Stimulated activated CD4-positive, alpha-beta T cell treated with anti-CD3 and anti-CD28 coated beads, Interleukin-1b, Interleukin-23, amount 100 ng/mL, for 1 hour (primary cell): ENCODE results near the gene FSD2.

Source experiments
- DNase-seq, 2 donors: peaks; one replicate each; pipeline ENCODE4 v3.0.0-alpha.2; 2020; ENCODE audit warnings: low read depth in 2 of 2

FSD2 gene

DNA sequence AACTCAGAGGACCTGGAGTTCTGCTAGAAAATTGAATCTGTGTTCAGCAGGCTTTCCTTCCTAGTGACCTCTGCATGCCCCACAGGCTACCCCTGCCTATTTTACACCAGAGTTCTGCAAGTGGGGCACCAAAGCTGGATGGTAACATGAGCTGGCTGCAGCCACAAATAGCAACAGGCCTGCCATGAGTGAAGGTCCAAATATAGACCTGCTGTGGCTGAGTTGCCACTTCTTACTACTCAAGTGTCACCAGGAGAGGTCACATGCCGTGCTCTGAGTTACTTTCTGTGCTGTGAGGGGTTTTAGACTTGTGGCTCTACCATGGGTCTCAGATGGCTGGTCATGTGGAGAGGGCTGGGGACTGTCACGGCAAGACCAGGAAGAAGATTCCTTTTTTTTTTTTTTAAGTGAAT, at the start of gene FSD2:
Gene FSD2 (minus strand): TSS at position 76 of the 413 bp plus-strand sequence. CDS start 18,679 bp downstream, outside the sequence.
- no peak for DNase-seq

DNA sequence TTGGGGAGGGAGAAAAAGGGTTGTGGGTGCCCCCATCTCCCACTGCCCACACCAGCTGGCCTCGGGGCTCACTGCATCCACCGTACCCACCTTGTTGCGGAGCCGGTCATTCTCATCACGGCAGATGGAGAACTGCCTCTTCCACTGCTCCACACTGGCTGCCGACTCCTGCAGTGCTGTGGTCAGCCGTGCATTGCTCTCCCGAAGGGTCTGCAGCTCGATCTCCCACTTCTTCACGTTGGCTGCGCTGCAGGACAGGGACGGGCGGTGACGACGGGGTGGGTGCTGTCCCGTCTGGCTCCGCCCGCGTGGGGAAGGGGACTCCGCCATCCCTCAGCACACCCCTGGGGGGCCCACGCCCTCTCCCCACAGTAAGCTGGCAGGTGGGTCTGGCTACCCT, 48.7 kb upstream of the FSD2 start:
- DNase-seq, result no peak

GRCh38 chr15:82852941-82853561, 47.2 kb upstream of the FSD2 start:
- no peak for DNase-seq

DNA sequence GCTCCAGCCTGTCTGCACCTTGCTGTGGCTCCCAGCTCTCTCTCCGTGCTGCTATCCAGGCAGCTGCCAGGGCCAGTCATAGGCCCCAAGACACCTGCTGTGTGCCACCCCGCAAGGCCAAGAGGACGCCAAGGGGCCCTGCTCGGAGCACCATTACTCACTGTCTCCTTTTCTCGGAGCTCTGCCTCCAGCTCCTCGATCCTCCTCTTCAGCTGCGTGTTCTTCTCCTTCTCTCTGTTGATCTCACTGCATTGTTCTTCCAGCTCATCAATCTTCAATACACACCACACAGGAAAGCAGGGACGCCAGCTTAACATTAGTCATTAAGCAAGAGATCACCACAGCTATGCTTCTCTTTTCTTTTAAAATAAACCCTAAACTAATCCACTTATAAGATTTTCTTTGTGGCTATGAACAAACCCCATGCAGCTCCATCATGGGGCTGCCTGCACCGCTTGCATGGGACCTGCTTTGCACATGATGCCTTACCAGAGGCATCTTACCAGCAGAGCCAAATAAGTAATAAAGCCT, 46.2 kb upstream of the FSD2 start:
- DNase-seq, result no peak

GRCh38 chr15:82851306-82851850, 45.5 kb upstream of the FSD2 start:
- DNase-seq, result no peak

DNA sequence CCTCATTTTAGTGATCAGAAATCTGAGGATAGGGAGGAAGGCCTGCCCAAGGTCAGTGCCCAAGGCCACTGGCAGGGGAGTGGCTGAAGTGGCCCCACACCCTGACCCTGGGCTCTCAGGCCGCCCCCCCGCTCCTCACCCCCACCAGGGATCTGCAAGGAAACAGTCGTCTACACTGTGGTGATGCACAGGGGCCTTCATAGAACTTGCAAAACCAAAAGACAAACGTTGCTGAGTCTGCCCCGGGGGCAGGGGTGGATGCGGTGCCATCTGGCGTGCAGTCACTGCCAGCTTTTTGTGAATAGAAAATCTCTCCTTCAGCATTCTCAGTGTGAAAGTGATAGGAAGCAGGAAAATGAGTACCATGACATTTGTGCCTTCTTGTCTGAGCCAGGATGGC, 44.9 kb upstream of the FSD2 start:
- no peak for DNase-seq

DNA sequence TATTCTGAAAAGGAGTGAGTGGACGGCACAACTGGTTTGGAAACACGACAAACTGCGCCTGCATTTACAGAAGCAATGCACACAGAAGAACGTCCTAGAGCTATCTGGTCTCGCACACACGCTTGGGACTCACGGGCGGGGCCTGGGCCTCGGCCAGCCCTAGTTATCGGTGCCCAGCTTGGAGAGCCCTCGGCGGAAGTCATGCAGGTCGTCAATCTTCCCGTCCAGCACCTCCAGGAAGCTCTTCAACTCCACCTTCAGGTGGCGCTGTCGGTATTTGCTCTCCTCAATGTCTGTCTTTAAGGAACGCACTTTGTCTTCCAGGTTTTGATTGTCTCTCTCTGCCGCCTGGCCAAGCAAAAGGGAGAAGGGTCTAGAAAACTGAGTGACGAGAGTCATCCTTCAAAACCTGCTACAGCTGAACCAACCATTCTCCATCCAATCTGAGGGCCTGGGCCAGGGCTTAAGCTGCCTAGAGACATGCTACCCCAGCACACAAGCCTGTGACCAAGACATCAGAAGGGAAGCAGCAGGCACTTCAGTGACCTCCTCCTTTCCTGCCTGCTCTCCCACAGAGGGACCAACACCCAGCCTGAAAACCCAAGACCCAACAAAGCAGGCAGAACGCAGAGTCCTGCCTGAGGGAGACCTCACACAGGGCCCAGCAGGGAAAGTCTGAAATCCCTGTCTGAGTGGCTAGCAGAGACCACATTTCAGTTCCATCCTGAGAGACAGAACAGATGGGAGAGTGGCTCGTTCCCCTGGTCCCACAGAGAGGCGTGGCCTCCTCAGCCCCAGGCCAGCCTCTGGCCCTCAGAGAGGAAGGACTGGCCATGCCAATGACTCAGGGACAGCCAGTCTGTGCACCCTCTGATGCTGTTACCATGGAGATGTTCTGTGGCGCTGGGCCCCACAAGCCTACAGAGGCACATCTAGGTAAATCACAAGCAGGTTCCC, 44.0 kb upstream of the FSD2 start:
- no peak for DNase-seq

DNA sequence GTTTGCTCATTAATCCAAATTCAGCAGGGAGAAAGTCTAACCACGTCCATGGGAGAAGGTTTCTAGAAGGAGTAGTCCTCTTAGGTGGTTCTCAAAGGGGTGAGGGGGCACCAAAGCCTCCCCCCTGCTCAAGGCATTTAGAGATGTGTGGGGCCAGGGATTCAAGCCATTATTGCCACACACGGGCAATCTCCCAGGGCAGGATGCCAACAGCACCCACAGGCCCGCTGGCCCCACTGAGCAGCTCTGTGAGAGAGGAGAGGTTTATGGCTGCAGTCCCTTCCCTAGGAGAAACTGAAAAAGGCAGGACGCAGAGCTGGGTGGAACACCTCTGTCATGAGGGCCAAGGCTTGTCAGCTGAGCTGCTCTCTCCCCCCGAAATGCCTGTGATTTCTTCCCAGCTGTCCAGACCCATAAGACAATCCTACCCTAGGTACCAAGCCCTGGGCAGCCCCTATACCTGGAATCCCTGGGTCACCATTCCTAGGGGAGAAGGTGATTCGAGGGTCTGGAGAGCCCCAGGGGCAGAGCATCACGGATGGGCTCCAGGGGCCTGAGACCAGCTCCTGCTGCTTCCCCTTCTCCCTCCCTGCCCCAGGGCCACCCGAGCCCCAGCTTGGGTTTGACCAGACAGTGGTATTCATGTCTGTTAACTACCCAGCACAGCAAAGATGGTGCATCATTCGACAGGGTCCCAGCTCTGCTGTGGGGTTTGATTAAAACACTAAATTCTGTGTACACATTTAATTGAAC, 42.5 kb upstream of the FSD2 start:
- DNase-seq, result no peak

GRCh38 chr15:82847703-82848102, 41.8 kb upstream of the FSD2 start:
- DNase-seq, result no peak

- DNase-seq, result no peak
These were observed 40.8 kb upstream of the FSD2 start for GRCh38 chr15:82846621-82847020.

DNA sequence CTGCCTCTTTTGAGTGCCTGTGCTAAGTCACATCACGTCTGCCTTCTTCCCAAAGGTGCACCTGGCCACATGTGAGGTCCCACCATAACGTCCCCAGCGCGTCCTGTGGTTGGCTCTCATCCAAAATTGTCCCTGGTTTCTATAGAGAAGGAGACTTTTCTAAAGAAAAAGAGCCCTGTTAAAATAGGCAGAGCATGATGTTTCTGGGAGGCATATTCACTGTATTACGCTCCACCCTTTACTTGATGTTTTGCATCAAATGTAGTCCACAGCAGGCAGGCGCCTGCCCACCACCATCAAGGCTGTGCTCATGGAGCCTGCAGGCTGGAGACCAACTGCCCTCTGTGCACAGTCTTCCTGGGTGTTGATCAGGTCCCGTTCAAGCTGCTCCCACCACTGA, 39.8 kb upstream of the FSD2 start:
- DNase-seq, result no peak

DNA sequence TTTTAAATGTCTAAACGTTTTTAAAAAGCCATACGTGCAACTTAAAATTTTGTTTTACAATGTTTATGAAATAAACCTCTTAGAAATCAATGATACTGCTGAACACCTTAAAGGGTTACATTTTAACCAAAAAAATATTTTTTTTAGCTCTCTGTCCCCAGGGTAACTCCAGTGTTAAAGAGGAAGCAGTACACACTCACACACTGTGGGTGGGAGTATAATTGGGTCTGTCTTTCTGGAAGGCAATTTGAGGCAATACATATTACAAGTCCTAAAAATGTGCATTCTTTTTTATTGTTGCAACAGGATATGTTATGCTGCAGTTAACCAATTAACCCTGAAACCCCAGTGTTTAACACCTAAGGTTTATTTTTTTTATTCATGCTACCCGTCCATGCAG, 37.7 kb upstream of the FSD2 start:
- no peak for DNase-seq

GRCh38 chr15:82840166-82840565, 34.3 kb upstream of the FSD2 start:
- no peak for DNase-seq

GRCh38 chr15:82839136-82839535, 33.3 kb upstream of the FSD2 start:
- DNase-seq, result no peak

GRCh38 chr15:82838096-82838735, 32.3 kb upstream of the FSD2 start:
- DNase-seq, result no peak

- DNase-seq, result no peak
These were observed 29.6 kb upstream of the FSD2 start for GRCh38 chr15:82835391-82835917.

GRCh38 chr15:82833362-82833682, 27.5 kb upstream of the FSD2 start:
- DNase-seq, result no peak

- DNase-seq, result no peak
These were observed 26.9 kb upstream of the FSD2 start for GRCh38 chr15:82832601-82833361.

DNA sequence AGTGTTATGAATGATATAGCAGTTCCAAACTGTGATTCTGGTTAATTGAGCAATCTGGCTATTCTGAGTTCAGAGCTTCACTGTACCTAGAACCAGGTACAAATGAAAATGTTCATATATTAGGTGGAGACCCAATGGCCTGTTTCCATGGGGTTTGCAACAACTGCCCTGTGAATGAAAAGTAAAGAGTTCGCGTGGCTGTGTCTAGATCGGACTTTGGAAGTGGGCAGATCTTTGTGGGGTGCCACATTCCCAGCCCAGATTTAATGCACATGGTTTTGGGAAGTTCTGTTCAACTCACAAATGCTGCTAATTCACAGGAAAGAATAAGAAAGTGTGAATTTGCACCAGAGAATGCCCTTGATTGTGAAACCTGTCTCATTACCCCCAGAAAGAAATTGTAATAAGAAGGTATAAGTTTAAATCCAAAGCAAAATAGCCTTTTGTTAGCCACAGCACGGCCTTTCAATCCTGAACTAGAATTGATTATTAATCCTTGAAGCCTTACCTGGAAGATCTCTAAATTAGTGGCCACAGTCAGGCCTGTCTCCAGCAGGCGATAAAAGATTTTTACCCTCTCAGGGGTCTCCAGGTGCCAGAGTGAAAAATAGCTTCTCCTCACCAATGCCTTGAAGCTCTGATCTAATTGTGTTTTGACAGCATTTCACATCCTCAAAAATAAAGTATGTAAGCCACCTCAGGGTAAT, 26.2 kb upstream of the FSD2 start:
- DNase-seq, result no peak
